Muscle of leg (tissue), 11 donors: Measurements from ENCODE around the gene NQO2. TPM values are rescaled to one million over a fixed set of nuclear protein-coding genes. Genes with fewer than 3 reads are reported as not detected.
"Not testable (repeated sequence)": the region's sequence is repeated elsewhere in the genome, so short reads cannot be mapped to it uniquely, and the experiment has no call there.

ENCODE experiments used
- DNase-seq: peaks from one replicate; pipeline ENCODE4 v3.0.0; 2013
- H3K27ac ChIP-seq: one replicate; pipeline ENCODE4 v1.5.1; 2013; ENCODE audit warnings: mild to moderate bottlenecking, low read length, control low read depth
- H3K27me3 ChIP-seq: one replicate; pipeline ENCODE4 v1.6.1; 2013; ENCODE audit warnings: low read length; ENCODE audit not compliant: control insufficient read depth, insufficient read depth
- H3K36me3 ChIP-seq: one replicate; pipeline ENCODE4 v1.6.1; 2013; ENCODE audit warnings: low read length; ENCODE audit not compliant: control insufficient read depth, insufficient read depth
- H3K4me1 ChIP-seq: one replicate; pipeline ENCODE4 v1.6.1; 2013; ENCODE audit warnings: low read length; ENCODE audit not compliant: control insufficient read depth, insufficient read depth
- H3K4me3 ChIP-seq: one replicate; pipeline ENCODE4 v1.5.1; 2013; ENCODE audit warnings: low read length, control low read depth
- H3K9me3 ChIP-seq: replicated peaks from 2 replicates; pipeline ENCODE4 v1.6.1; 2013; ENCODE audit warnings: low read depth, low read length; ENCODE audit not compliant: control insufficient read depth
- WGBS: methylation state at CpG from one replicate; pipeline ENCODE4 v1.1.5; 2013; ENCODE audit warnings: missing lambda C conversion rate; ENCODE audit not compliant: insufficient coverage; 5-methylcytosine and 5-hydroxymethylcytosine counted together
- polyA plus RNA-seq, 8 donors: library from polyadenylated mRNA; unstranded; fragments of 120-200 nt; gene quantifications; one replicate each; pipeline versions ENCODE4 v1.2.1 to v1.2.3, GENCODE V29; 2013; ENCODE audit warnings: inconsistent platforms in 1 of 8, low replicate concordance in 1 of 8; ENCODE audit not compliant: insufficient read length in 8 of 8, insufficient read depth in 1 of 8
- total RNA-seq: library from RNA; stranded (reverse); fragments of 120-200 nt; gene quantifications from one replicate; pipeline ENCODE4 v1.2.4, GENCODE V29; 2013

Gene NQO2
- total and polyA plus RNA-seq, 9 donors = 15.0 to 21.3 (median 19.7) TPM

DNA sequence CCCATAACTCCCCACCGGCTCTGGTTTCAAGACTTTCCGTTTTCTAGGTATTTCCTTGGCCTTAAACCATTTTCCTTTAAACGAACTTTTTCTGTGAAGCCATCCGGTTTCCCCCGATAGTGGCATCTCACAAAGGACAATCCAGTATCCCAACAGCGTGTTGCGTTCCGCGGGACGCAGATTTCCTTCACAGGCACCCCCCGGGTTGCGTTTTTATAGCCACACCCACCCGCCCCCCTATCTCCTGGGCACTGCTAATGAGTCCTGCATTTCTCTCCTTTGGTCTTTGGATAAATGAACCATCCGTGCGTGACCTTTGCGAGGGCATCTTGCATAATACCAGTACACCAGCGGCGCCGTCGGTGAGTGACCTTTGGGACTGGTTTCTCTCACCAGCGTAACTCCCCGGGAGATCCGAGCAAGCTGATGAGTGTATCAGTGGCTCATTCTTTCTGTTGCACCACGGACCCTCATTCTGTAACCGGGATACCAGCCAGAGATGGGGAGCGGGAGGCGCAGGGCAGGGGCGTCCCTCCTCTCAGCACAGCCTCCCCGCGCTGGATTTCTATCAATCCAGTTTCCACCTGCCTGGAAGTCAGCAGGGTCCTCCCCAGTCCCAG, 586 bp upstream of the NQO2 start:
- peaks cover 3% of the 10 kb centered on the region for H3K36me3 ChIP-seq
- WGBS = under 1% methylated on average over 24 of the region's 30 CpGs
- DNase-seq = no peak

DNA sequence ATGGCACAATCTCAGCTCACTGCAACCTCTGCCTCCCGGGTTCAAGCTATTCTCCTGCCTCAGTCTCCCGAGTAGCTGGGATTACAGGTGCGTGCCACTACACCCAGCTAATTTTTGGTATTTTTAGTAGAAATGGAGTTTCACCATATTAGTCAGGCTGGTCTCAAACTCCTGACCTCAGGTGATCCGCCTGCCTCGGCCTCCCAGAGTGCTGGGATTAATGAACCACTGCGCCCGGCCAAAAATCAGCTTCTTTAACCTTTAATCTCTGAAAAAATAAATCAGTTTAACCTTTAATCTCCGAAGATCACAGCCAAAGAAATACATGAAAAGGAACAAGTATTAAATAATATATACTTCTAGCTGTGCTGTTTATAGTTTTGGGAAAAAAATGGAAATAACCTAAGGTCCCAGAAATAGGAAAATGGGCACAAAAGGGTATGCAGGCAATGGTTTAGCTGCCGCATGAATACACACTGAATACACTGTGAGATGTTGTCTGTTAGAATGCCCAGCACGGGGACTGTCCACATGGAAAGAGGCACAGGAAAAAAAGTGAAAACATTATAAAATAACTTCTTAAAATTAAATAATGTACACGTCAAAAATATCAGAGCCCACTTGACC, 1.6 kb downstream of the NQO2 start:
- no peak overlapping the region for H3K27ac ChIP-seq
- peaks cover 15% of the 10 kb centered on the region for H3K36me3 ChIP-seq
- no peak overlapping the region for H3K4me3 ChIP-seq
- no peak for DNase-seq
- no peaks in the 10 kb centered on the region for H3K9me3 ChIP-seq
- 73% methylated on average over 4 of the region's 11 CpGs for WGBS
- H3K4me1 ChIP-seq = peaks cover 16% of the 10 kb centered on the region
- no peaks in the 10 kb centered on the region for H3K27me3 ChIP-seq

More for the DNA sequence above, 586 bp upstream of the NQO2 start:
- H3K9me3 ChIP-seq = no peaks in the 10 kb centered on the region
- no peaks in the 10 kb centered on the region for H3K27me3 ChIP-seq
- peak overlapping the region; percentile 47 for H3K4me3 ChIP-seq
- H3K27ac ChIP-seq = peak overlapping the region; percentile 80
- H3K4me1 ChIP-seq = peaks cover 16% of the 10 kb centered on the region

DNA sequence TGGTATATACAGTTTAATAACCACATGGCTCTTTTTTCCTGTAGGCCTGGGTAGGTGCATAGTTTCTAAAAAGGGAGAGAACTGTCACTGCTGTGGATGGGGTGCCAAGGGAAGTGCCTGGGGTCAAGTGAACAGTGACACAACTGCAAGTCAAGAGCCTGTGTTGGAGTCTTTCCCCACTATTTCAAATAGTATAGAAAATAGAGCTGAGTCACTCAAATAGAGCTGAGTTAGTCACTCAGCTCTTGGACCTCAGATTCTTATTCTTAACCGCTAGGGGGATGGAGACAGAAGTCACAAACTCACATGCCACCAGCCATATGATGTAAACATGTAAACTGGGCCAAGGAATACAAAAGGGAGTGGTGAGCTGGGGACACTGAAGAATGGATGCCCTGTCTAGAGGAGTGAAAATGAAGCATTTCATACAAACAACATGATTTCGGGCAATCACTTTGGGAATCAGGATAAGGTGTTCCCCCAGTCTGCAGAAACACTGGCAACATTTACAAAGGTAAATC, 2.1 kb downstream of the NQO2 start:
- no peak overlapping the region for H3K27ac ChIP-seq
- H3K4me1 ChIP-seq = peaks cover 16% of the 10 kb centered on the region
- H3K4me3 ChIP-seq = no peak overlapping the region
- H3K36me3 ChIP-seq = peaks cover 19% of the 10 kb centered on the region
- no peaks in the 10 kb centered on the region for H3K27me3 ChIP-seq
- H3K9me3 ChIP-seq = no peaks in the 10 kb centered on the region
- no CpG with 5 or more reads among the region's 2 CpGs for whole genome bisulfite sequencing
- DNase-seq = peak; percentile 53

DNA sequence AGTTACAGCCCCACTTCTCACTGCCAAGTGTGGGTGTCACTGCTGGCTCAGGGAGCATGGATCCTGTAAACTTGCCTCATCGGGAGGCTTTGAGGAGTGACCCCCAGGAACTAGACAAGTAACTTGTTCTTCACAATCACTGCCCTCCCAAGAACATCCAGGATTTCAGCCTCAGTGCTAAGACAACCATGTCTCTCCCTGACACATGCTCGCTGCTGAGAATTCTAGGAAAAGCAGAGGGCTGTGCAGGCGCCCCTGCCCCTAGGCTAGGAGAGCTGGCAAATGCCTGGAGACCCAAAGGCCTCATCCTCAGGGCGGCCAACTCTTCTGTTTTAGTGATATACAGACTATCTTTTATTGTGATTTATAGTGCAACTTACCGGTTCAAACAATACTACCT, 3.5 kb downstream of the NQO2 start:
- H3K4me1 ChIP-seq = peaks cover 16% of the 10 kb centered on the region
- not testable (repeated sequence) for H3K27ac ChIP-seq, DNase-seq, H3K4me3 ChIP-seq, H3K27me3 ChIP-seq, H3K9me3 ChIP-seq
- WGBS = no CpG with 5 or more reads among the region's 5 CpGs
- H3K36me3 ChIP-seq = peaks cover 28% of the 10 kb centered on the region

DNA sequence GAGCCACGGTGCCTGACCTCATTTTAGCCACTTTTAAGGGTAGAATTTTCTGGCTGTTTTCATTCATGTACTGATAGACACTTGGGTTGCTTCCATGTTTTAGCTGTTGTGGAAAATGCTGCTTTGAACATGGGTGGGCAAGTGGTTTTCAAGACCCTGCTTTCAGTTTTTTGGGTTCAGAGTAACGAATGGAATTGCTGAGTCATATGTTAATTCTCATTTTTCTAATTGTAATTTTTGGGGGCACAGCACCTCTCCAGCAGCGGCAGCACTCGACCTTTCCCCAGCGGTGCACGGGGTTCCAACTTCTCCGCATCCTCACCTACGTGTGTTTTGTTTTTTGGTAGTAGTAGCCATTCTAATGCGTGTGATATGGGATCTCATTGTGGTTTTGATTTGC, 5.4 kb downstream of the NQO2 start:
- 80% methylated on average over 1 of the region's 9 CpGs for WGBS
- Histone ChIP-seq H3K36me3 (peaks cover 31% of the 10 kb centered on the region), H3K27ac (no peak overlapping the region)

DNA sequence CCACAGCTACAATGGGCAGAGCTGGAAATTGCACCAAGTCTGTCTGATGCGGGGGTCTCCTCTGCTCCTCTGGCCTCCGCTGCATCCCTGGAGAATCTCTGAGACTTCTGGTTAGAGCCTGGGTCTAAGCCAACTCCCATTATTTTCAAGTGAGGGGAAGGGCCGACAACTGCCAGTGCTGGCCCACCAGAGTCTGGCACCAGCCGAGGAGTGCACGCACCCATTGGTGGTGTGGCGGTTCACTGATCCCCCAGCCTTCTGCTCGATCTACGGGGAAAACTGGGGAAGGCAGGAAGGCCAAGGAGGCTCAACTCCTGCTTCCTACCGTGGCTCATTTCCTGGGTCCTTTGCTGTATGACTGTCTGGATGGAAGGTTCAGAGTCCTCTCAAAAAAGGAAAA, 6.2 kb downstream of the NQO2 start:
- DNase-seq = no peak
- no peak overlapping the region for H3K27ac ChIP-seq
- H3K27me3 ChIP-seq = no peaks in the 10 kb centered on the region
- H3K9me3 ChIP-seq = peaks cover 4% of the 10 kb centered on the region
- no peak overlapping the region for H3K4me3 ChIP-seq
- 85% methylated on average over 6 of the region's 9 CpGs for WGBS
- no peaks in the 10 kb centered on the region for H3K4me1 ChIP-seq
- H3K36me3 ChIP-seq = peaks cover 38% of the 10 kb centered on the region

More for the DNA sequence above, 5.4 kb downstream of the NQO2 start:
- Histone ChIP-seq H3K27me3 (no peaks in the 10 kb centered on the region), H3K4me1 (peaks cover 4% of the 10 kb centered on the region), H3K9me3 (no peaks in the 10 kb centered on the region), H3K4me3 (no peak overlapping the region)
- no peak for DNase-seq

DNA sequence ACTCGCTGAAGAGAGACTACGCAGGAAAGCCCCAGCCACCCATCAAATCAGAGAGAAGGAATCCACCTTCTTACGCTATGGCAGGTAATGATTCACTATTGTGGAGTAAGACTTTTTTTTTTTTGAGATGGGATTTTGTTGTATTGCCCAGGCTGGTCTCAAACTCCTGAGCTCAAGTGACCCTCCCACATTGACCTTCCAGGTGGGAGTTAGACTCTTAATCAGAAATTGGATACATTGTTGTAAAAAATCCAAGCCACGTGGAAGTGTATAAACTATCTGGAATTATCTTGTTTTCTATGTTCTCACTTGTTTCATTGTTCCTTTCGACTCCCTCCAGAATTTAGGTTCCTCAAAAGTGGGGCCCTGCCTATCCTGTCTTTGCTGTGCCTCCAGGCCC, 6.8 kb downstream of the NQO2 start:
- Histone ChIP-seq H3K27ac (no peak overlapping the region), H3K4me1 (no peaks in the 10 kb centered on the region), H3K36me3 (peaks cover 38% of the 10 kb centered on the region), H3K27me3 (no peaks in the 10 kb centered on the region), H3K4me3 (no peak overlapping the region), H3K9me3 (peaks cover 6% of the 10 kb centered on the region)
- WGBS = no CpG with 5 or more reads among the region's 5 CpGs
- DNase-seq = no peak

DNA sequence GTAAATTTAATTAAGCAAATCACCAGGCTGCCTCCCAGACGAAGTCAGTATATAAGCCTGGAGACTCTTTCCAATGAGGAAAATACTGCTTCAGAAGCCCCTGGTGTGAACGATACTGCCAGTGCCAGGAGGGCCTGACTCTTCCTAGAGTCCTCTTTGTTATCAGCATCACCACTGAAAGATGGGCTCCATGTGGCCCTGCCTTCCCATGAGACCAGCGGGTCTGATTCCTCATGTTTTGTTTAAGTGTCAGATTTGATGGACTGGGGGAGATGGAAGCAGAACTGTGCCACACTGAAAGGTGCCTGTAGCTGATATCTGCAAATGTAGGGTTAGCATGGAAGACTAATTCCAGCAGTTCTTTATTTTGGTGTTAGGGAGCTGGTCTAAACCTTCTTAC, 7.9 kb downstream of the NQO2 start:
- DNase-seq = no peak
- Histone ChIP-seq H3K4me3 (no peak overlapping the region), H3K27ac (no peak overlapping the region), H3K4me1 (no peaks in the 10 kb centered on the region), H3K27me3 (no peaks in the 10 kb centered on the region), H3K36me3 (peaks cover 43% of the 10 kb centered on the region), H3K9me3 (peaks cover 13% of the 10 kb centered on the region)
- 100% methylated on average over 1 of the region's 3 CpGs for WGBS

DNA sequence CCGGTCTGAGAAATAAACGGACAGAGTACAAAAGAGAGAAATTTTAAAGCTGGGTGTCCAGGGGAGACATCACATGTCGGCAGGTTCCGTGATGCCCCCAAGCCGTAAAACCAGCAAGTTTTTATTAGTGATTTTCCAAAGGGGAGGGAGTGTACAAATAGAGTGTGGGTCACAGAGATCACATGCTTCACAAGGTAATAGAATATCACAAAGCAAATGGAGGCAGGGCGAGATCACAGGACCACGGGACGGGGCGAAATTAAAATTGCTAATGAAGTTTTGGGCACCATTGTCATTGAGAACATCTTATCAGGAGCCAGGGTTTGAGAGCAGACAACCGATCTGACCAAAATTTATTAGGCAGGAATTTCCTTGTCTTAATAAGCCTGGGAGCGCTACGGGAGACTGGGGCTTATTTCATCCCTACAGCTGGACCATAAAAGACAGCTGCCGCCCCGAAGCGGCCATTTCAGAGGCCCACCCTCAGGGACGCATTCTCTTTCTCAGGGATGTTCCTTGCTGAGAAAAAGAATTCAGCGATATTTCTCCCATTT, 9.1 kb downstream of the NQO2 start:
- not testable (repeated sequence) for H3K27me3 ChIP-seq, DNase-seq, H3K4me1 ChIP-seq, H3K4me3 ChIP-seq, H3K27ac ChIP-seq
- WGBS = 83% methylated on average over 14 of the region's 17 CpGs
- Histone ChIP-seq H3K9me3 (peaks cover 13% of the 10 kb centered on the region), H3K36me3 (peaks cover 47% of the 10 kb centered on the region)

DNA sequence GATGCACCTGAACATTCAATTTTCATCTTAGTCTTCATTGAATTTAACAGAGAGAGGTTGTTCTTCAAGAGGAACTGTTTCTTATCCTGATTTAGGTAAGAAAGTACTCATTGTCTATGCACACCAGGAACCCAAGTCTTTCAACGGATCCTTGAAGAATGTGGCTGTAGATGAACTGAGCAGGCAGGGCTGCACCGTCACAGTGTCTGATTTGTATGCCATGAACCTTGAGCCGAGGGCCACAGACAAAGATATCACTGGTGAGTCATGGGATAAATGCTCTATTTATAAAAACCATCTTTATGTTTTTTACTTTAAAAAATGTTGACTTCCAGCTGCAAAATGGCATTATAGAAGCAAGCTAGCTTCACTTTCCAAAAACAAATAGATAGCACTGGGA, 10.2 kb downstream of the NQO2 start:
- Histone ChIP-seq H3K4me3 (no peak overlapping the region), H3K36me3 (peaks cover 45% of the 10 kb centered on the region), H3K9me3 (peaks cover 13% of the 10 kb centered on the region), H3K27me3 (no peaks in the 10 kb centered on the region), H3K27ac (no peak overlapping the region), H3K4me1 (no peaks in the 10 kb centered on the region)
- no CpG with 5 or more reads among the region's 3 CpGs for WGBS
- DNase-seq = no peak
